Astrocyte of the hippocampus (primary cell): ENCODE results near the gene EPB41L2.
"Not testable (repeated sequence)": the region's sequence is repeated elsewhere in the genome, so short reads cannot be mapped to it uniquely, and the experiment has no call there.

Experiments used
- DNase-seq: peaks from one replicate; pipeline ENCODE4 v3.0.0; 2011; ENCODE audit warnings: low read depth, low spot score

The EPB41L2 gene

GRCh38 chr6:131004936-131005335 lies 58.1 kb downstream of the EPB41L2 start:
- no peak for DNase-seq

GRCh38 chr6:131004387-131004755 lies 58.7 kb downstream of the EPB41L2 start:
- DNase-seq = no peak

DNA sequence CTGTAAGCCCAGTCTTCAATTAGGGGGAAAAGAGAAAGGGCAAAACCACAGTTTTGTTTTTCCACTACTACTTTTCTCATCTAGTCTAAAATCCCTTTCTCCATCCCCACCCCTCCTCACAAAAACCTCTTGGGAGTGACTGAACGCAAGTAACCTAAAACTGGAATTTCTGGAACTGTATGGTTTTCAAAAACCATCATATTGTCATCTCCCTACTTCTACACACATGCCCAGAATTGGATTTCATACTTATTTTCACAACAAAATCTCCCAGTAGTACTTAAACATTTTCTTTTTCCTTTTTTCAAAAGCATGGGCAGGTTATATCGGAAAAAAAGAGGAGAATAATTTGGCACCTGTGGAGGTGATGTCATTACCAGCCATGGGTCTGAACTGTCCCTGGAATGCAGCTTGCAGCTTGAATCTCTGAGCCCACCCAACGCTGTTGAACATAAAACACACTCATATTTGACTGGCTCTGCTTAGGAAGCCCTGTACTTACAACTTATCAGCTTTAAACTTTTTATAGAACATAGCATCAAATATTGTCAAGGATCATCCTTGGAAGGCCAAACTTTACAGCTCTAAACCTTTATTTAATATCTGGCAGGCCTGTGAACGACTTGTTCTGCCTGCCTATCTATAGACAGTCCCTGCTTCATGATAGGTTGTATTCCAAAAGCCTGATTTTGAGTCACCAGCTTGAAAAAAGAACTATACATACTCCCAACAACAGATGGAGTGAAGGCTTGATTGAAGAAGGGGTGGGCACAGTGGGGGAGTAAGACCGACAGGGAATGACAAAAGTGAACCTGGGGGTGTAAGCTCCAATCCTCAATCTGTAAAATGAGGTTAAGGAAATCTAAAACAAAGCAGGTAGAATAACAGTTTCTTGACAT lies 59.3 kb downstream of the EPB41L2 start:
- no peak for DNase-seq

DNA sequence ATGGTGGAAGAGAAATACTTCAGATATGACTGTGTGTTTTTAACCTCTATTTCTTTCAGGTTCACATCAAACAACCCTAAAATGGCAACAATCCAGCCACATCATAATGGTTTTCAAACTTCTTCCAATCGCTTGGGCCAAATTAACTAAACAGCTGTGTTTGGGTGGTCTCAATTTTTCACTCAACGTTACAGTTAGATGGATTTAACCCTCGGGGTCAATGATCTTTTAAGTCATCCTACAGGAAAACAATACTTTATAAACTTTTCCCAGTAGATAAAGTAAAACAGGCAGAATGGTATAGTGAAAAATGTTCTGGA lies 60.4 kb downstream of the EPB41L2 start:
- DNase-seq = no peak

- no peak for DNase-seq
Measured at GRCh38 chr6:131001945-131002660, 60.9 kb downstream of the EPB41L2 start.

DNA sequence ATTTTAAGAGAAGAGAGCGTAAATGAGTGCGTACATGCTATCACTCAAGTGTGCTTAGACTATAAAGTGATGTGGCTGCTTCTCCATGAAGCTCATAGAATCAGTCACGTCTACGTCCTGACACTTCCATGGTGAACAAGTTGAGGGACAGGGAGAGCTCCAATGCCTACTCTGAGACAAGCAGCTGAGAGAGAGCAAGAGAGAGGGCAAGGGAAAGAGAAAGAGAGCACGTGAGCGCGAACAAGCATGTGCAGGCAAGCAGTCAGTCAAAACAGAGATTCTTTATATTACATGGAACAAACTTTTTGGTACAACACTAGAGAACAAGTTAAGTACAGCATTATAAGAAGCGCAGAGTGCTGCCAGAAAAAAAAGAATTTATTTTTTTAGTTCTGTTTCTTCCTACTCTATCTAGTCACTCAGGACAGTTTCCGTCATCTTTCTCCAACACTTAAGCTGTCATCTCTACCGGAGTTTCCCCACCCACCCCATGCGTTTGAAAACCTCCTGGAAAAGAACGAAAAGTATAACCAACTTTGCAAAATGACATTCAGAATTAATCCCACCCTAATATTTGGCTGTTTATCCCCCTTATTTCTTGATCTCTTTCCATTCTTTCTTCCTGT lies 61.8 kb downstream of the EPB41L2 start:
- DNase-seq = no peak

- no peak for DNase-seq
Measured at GRCh38 chr6:131000544-131000943, 62.5 kb downstream of the EPB41L2 start.

- DNase-seq = peak; percentile 55
Measured at GRCh38 chr6:130997061-130997753, 65.8 kb downstream of the EPB41L2 start.

GRCh38 chr6:130996635-130997034 lies 66.4 kb downstream of the EPB41L2 start:
- no peak for DNase-seq

DNA sequence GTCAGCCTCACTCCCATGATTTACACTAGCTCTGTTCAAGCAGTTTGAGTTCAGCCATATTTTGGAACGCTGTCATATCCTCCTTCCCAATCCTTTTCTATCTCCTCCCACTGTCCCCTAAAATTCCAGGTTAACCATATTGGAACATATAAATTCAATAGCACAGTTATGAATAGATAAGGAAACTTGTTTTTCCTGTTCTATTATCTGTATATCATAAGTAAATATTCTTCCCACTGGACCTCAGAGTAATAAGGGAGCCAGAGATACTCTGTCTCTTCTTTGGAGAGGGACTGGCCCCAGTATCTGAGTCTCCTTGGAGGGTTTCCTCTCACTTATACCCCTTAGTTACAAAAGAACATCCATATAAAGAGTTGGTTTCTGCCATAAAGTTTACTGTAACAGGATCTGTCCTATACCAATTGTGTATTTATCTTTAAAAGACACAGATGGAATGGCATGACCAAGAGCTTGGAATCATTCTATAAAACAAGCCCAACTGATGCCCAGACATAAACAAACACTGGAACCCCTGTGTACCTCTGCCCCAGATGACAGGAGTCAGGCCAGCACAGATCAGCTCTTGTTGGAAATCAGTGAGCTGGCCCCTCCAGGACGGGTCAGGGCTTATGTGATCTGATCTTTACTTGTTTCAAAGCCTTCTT lies 67.1 kb downstream of the EPB41L2 start:
- DNase-seq = no peak

DNA sequence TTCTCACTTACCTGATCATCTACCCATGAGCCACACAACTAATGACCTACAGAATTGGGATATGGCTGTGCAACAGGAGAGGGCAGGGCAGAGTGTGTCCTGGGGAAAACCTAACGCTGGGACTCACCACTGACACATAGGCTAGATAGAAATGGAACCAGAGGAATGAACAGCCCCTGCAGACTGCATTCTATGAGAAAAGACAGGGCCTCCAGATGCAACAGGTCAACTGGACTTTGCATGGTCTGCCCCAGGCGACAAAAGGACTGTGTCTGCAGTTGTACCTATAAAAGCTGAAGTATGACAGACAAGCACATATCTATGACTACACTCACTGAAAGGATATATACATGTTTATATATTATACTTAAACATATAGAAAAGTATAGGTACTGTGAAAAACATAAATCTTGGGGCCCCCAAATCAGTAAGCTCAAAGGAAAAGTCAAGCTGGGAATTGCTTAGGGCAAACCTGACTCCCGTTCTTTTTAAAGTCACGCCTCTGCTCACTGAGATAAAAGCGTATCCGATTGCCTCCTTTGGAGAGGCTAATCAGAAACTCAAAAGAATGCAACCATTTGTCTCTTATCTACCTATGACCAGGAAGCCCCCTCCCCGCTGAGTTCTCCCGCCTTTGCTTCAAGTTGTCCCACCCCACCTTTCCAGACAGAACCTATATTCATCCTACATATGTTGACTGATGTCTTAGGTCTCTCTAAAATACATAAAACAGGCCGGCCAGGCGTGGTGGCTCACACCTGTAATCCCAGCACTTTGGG lies 68.5 kb downstream of the EPB41L2 start:
- no peak for DNase-seq

- DNase-seq = no peak
Measured at GRCh38 chr6:130993292-130993765, 69.7 kb downstream of the EPB41L2 start.

DNA sequence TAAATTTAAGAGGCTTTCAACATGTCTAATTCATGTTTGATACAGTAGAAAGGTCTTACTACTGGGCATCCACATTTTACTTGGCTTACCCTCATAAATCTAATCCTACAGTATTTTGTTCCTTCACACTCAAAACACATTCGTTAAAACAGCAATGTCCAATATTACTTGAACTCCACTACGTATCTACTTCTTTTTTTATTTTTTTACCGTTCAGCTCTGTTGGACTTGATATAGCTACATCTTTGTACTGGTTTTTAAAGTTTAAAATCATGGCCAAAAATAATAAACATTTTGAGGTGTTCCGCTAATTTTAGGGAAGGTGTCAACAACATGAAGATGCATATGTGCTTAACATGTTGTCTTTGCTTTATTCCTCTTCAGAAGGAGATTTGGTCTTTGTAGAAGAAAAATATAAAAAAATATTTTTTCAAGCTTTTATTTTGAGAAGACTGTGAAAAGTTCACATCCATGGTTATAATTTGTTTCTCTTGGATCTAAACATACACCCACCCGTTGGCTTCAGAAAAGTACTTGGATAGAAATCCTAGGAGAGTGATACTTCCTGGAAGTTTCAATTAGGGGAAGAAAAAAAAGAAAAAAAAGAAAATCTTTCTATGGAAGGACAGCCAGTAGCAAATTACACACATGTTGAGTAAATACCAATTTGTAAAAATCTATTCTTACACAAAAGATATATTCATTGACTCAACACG lies 71.5 kb downstream of the EPB41L2 start:
- DNase-seq = no peak

GRCh38 chr6:130987539-130987938 lies 75.5 kb downstream of the EPB41L2 start:
- not testable (repeated sequence) for DNase-seq

DNA sequence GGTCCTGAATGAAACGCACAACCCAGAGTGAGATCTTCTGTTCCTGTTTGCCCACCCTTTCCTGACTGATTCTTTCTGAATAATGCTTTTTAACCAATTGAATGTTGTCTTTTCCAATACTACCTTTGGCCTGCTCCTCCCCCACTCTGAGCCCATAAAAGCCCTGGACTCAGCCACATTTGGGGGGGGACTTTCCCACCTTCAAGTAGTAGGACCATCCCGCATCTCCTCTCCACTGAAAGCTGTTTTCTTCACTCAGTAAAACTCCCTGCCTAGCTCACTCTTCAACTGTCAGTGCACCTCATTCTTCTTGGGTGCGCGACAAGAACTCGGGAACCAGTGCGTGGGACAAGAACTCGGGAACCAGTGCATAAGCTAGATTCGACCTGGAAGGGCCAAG lies 77.9 kb downstream of the EPB41L2 start:
- DNase-seq = no peak

- no peak for DNase-seq
Measured at GRCh38 chr6:130982941-130983456, 80.0 kb downstream of the EPB41L2 start.

DNA sequence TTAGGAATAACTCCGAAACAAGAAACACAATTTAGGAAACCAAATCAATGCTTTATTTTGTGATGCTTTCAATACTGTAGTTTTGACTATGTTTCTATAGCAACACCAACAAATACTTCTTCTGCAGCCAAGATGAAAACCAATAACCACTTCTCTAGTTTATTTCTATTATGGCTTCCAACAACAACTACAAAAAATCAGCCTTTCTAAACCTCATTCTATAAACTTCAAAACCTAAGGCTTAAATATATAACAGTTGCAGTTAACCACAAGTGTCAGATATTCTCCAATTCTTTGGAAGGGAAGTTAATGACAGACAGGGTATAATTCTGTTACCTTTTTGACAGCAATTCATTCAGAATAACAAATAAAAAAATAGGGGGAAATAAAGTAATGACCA lies 80.9 kb downstream of the EPB41L2 start:
- no peak for DNase-seq

DNA sequence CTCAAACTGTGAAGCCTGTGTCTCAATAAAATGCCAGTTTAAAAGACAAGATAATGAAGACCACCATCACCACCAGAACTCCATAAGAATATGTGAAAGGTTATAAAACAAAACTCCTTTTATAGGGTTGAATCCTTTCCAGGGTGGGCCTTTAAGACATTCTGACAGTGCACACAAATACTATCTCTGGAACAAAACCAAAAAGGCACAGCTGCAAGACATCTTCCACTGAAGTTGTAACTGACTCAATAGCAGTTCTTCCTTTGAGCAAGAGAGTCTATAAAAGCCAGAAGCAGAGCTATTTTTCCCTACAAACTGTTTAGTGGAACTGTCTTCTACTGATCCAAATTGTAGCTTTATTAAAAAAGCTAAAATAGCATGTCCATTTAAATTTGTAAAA lies 81.6 kb downstream of the EPB41L2 start:
- DNase-seq = no peak

DNA sequence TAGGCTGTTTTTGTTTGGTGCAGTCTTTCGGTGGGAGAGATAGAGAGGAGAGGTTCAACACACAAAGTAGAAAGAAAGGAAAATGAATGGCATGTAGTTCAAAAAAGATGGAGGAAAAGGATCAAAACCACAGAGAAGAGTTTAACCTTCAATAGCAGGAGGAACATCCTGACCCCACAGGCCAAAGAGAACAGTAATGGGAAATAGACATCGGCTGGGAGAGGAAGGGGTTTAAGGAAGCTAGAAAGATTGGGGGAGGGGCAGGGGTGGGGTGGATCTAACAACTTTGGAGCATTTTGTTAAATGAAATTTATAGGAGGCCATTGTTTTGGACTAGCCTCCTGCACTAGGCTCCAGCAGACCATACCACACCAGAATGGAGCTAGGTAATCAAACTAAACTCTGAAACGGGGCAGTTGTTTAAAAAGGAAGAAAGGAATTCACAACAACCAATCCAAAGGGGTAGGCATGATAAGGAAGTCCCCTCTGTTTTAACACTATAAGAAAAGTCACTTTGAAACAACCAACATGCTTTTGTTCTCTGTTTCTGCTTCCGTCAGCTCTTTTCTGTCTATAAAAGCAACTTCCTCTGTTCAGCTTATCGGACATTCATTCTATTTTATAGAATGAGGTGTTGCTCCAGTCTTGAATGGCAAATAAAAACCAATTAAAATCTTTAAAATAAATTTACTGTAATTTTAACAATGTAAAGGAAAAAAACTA lies 82.6 kb downstream of the EPB41L2 start:
- DNase-seq = no peak
